K562 (cell line): ENCODE results near the gene OSM. TPM values are rescaled to one million over a fixed set of nuclear protein-coding genes. Genes with fewer than 3 reads are reported as not detected.

Experiments used
- ATAC-seq: fragments of 200-7000 bp; cut with Tn5 transposase; 3 replicates; pipeline ENCODE4 v1.9.1; 2020; ENCODE audit warnings: moderate library complexity
- BruUV-seq: library from RNA; stranded (reverse); fragments of 400-500 nt; replicated peaks from 2 replicates; lab custom pipeline; 2021; lab: Mats Ljungman, UMichigan
- CTCF ChIA-PET: fragments of 300-600 bp; formaldehyde crosslinking; extraction: SDS; loops from one replicate; lab custom pipeline; 2021; ENCODE audit warnings: low intra/inter-chr PET ratio; lab: Yijun Ruan, JAX
- POLR2A ChIA-PET: fragments of 300-600, 350-650 bp; sonication (Branson Sonifier 250); formaldehyde crosslinking; extraction: SDS; loops from one replicate; lab custom pipeline; 2021; ENCODE audit warnings: antibody characterized with exemption, inconsistent platforms; lab: Yijun Ruan, JAX
- DNase-seq, 4 experiments: peaks; one replicate each; pipeline versions ENCODE4 v3.0.0 to v3.0.0-alpha.2; 2011 to 2018; ENCODE audit warnings: low spot score in 3 of 4, mixed read lengths in 3 of 4; ENCODE audit errors: extremely low read depth in 1 of 4
- FAIRE-seq: peaks from 2 replicates; lab custom pipeline; 2011; peaks lifted over from hg19 to GRCh38; lab: Jason Lieb, UNC
- H2AFZ ChIP-seq: 2 replicates; pipeline ENCODE4 v1.6.0; 2011; ENCODE audit warnings: low read depth, low read length, control low read depth, inconsistent platforms
- H3K27ac ChIP-seq: fragments of 200-600 bp; 3 replicates; pipeline ENCODE4 v1.8.0; 2011; ENCODE audit warnings: low read depth, mild to moderate bottlenecking, control low read depth, inconsistent platforms, low read length, moderate library complexity, mixed read lengths; ENCODE audit errors: extremely low read depth
- H3K27me3 ChIP-seq, 2 experiments: fragments of 300-600 bp in 1 of 2; 2 replicates in 1 of 2; 3 replicates in 1 of 2; pipeline versions ENCODE4 v1.6.0 to v1.8.0; 2011; ENCODE audit warnings: inconsistent platforms in 2 of 2, low read length in 2 of 2, mild to moderate bottlenecking in 1 of 2, mixed read lengths in 1 of 2, moderate library complexity in 1 of 2; ENCODE audit not compliant: control insufficient read depth in 2 of 2, insufficient read depth in 2 of 2
- H3K36me3 ChIP-seq: fragments of 300-600 bp; 3 replicates; pipeline ENCODE4 v1.8.0; 2011; ENCODE audit warnings: mild to moderate bottlenecking, low read length, inconsistent platforms; ENCODE audit not compliant: control insufficient read depth, insufficient read depth
- H3K4me1 ChIP-seq, 2 experiments: fragments of 200-600 bp in 1 of 2; replicated peaks in 1 of 2; 2 replicates in 1 of 2; 3 replicates in 1 of 2; pipeline versions ENCODE4 v1.5.1 to v1.8.0; 2011; ENCODE audit warnings: inconsistent platforms in 2 of 2, low read length in 2 of 2, mild to moderate bottlenecking in 1 of 2, mixed read lengths in 1 of 2, moderate library complexity in 1 of 2; ENCODE audit not compliant: control insufficient read depth in 2 of 2, insufficient read depth in 2 of 2
- H3K4me2 ChIP-seq: 2 replicates; pipeline ENCODE4 v1.6.1; 2011; ENCODE audit warnings: low read length, control low read depth, inconsistent platforms, mixed read lengths; ENCODE audit not compliant: insufficient read depth
- H3K4me3 ChIP-seq: fragments of 200-600 bp; sonication (generic), shearing (Covaris generic); 2 replicates; pipeline ENCODE4 v1.5.1; 2016; ENCODE audit warnings: control low read depth, inconsistent platforms
- H3K79me2 ChIP-seq: fragments of 200-600 bp; 3 replicates; pipeline ENCODE4 v1.8.0; 2011; ENCODE audit warnings: low read length, inconsistent platforms; ENCODE audit not compliant: control insufficient read depth, insufficient read depth
- H3K9ac ChIP-seq, 2 experiments: 2 replicates each; pipeline versions ENCODE4 v1.6.0 to v1.6.1; 2011; ENCODE audit warnings: low read depth in 2 of 2, low read length in 2 of 2, control low read depth in 1 of 2, inconsistent platforms in 1 of 2, mild to moderate bottlenecking in 1 of 2, mixed read lengths in 1 of 2; ENCODE audit not compliant: insufficient read depth in 1 of 2
- H3K9me1 ChIP-seq: one replicate; pipeline ENCODE4 v1.6.0; 2011; ENCODE audit warnings: inconsistent platforms, mild to moderate bottlenecking, low read length, moderate library complexity; ENCODE audit not compliant: control insufficient read depth, insufficient read depth
- H3K9me3 ChIP-seq: replicated peaks from 2 replicates; pipeline ENCODE4 v1.5.1; 2011; ENCODE audit warnings: low read depth, low read length, inconsistent platforms; ENCODE audit not compliant: control insufficient read depth, insufficient read depth
- H4K20me1 ChIP-seq: replicated peaks from 2 replicates; pipeline ENCODE4 v1.6.1; 2011; ENCODE audit warnings: low read length, inconsistent platforms, mixed read lengths; ENCODE audit not compliant: control insufficient read depth, insufficient read depth
- HDGF ChIP-seq: fragments of 450-650 bp; IDR thresholded peaks from 2 replicates; pipeline ENCODE4 v1.6.1; 2016
- ZFP1 ChIP-seq: fragments of 450-650 bp; formaldehyde crosslinking; IDR thresholded peaks from 2 replicates; pipeline ENCODE4 v1.4.0; 2020; ENCODE audit warnings: mild to moderate bottlenecking, mixed read lengths
- ZNF77 ChIP-seq: fragments of 250-450 bp; sonication (Bioruptor Pico); IDR thresholded peaks from 2 replicates; pipeline ENCODE4 v1.5.0; 2020
- WGBS: fragments of 100-300 bp; shearing (Covaris generic); methylation state at CpG from one replicate; pipeline ENCODE4 v1.1.6; 2016; ENCODE audit warnings: low coverage, mixed read lengths; ENCODE audit not compliant: insufficient coverage; ENCODE audit errors: missing lambda C conversion rate; 5-methylcytosine and 5-hydroxymethylcytosine counted together
- in situ Hi-C: fragments of 300-500 bp; cut with MboI; formaldehyde crosslinking; loops from 4 replicates; pipeline ENCODE4 v1.15.0; 2018; ENCODE audit warnings: inconsistent platforms, mixed read lengths
- intact Hi-C: fragments of 100-400 bp; cut with micrococcal nuclease; formaldehyde crosslinking; loops from 2 replicates; pipeline ENCODE4 v1.14.2; 2022
- polyA plus RNA-seq, 8 experiments: library from polyadenylated mRNA; depleted of rRNA in 4 of 8; stranded (reverse) in 5 of 8; unstranded in 3 of 8; fragments of >200 nt; fragmentation: Nextera tagmentation in 2 of 8; fragmentation: Illumina TruSeq in 1 of 8; extraction: Ambion mirVana in 2 of 8; extraction: Trizol in 1 of 8; gene quantifications; 2 replicates each; pipeline versions ENCODE4 v1.2.1 to v1.2.3, GENCODE V29; 2011 to 2014; ENCODE audit warnings: inconsistent platforms in 1 of 8, missing spikeins in 1 of 8
- total RNA-seq, 7 experiments: library from RNA; depleted of rRNA in 6 of 7; stranded (reverse); fragments of >200 nt in 6 of 7; fragmentation: Illumina TruSeq in 2 of 7; extraction: Trizol in 2 of 7; gene quantifications; 2 replicates each; pipeline versions ENCODE4 v1.2.1 to v1.2.3, GENCODE V29; 2011 to 2021; ENCODE audit warnings: low replicate concordance in 1 of 7
- TF ChIP-seq, protein P1 (sequence below): sonication (generic); formaldehyde crosslinking; IDR thresholded peaks from 2 replicates; pipeline ENCODE4 v1.4.0; 2020; ENCODE audit warnings: mild to moderate bottlenecking, missing genetic modification reagents
- TF ChIP-seq, protein P2 (sequence below): fragments of 250-450 bp; sonication (Bioruptor Pico); IDR thresholded peaks from 2 replicates; pipeline ENCODE4 v1.4.0; 2020; ENCODE audit warnings: mild to moderate bottlenecking, moderate library complexity

OSM gene
- total and polyA plus RNA-seq, 9 of the 15 experiments (the other 6 are each of a cell fraction or from before 2014, with no cell fraction given) = 0.22 TPM; not detected in 8

DNA sequence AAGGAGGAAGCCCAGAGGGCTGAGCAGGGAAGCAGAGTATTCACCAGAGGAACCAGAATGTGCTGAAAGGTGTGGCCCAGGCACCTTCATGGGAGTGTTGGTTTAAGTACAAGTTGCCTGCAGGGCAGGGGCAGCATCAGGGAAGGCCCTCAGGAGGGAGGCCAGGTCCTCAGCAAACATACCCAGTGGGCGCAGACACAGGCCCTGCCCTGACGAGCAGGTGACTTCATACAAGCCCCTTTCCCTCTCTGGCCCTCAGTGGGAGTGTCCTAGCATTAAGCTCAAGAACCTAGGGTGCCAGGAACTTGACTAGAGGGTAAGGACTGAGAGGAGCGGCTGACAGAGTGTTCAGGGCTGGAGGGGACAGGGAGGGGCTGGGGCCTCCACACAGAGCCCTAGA lies 30.2 kb upstream of the OSM start:
- no peaks in the 10 kb centered on the region for H3K79me2 ChIP-seq

More for the DNA sequence above, 30.2 kb upstream of the OSM start:
- intact Hi-C loops = no loop called here
- DNase-seq = no peak
- no peak for TF ChIP-seq HDGF
- TF ChIP-seq ZFP1 (CRISPR knock-in tag) = no peak
- no peak for TF ChIP-seq ZNF77 (CRISPR knock-in tag)
- TF ChIP-seq, protein P1, sequence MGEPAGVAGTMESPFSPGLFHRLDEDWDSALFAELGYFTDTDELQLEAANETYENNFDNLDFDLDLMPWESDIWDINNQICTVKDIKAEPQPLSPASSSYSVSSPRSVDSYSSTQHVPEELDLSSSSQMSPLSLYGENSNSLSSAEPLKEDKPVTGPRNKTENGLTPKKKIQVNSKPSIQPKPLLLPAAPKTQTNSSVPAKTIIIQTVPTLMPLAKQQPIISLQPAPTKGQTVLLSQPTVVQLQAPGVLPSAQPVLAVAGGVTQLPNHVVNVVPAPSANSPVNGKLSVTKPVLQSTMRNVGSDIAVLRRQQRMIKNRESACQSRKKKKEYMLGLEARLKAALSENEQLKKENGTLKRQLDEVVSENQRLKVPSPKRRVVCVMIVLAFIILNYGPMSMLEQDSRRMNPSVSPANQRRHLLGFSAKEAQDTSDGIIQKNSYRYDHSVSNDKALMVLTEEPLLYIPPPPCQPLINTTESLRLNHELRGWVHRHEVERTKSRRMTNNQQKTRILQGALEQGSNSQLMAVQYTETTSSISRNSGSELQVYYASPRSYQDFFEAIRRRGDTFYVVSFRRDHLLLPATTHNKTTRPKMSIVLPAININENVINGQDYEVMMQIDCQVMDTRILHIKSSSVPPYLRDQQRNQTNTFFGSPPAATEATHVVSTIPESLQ (CRISPR knock-in tag) = no peak
- TF ChIP-seq, protein P2, sequence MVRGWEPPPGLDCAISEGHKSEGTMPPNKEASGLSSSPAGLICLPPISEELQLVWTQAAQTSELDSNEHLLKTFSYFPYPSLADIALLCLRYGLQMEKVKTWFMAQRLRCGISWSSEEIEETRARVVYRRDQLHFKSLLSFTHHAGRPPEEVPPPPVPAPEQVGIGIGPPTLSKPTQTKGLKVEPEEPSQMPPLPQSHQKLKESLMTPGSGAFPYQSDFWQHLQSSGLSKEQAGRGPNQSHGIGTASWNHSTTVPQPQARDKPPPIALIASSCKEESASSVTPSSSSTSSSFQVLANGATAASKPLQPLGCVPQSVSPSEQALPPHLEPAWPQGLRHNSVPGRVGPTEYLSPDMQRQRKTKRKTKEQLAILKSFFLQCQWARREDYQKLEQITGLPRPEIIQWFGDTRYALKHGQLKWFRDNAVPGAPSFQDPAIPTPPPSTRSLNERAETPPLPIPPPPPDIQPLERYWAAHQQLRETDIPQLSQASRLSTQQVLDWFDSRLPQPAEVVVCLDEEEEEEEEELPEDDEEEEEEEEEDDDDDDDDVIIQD (CRISPR knock-in tag) = no peak
- TF ChIP-seq, all 486 proteins: peak for 0
- in situ Hi-C loops = no loop called here
- Histone ChIP-seq H2AFZ (no peak overlapping the region), H3K36me3 (peaks cover 18% of the 10 kb centered on the region; the same call in 1 of the 3 replicates), H3K4me1 (0 out of 5 replicates have a peak, but pooled peaks cover 0 to 2% of the 10 kb centered on the region in 2 experiments), H3K4me3 (no peak overlapping the region), H3K9me3 (no peaks in the 10 kb centered on the region), H3K9me1 (no peaks in the 10 kb centered on the region), H3K9ac (no peak overlapping the region), H4K20me1 (no peaks in the 10 kb centered on the region), H3K27ac (no peak overlapping the region), H3K4me2 (no peak overlapping the region), H3K27me3 (no peaks in the 10 kb centered on the region)
- no peak for FAIRE-seq
- WGBS = no CpG with 5 or more reads among the region's 3 CpGs
- POLR2A ChIA-PET = no interaction called here
- no peak for ATAC-seq
- BruUV-seq = no TSS peak
- CTCF ChIA-PET = no interaction called here
